ENCODE data around the gene IL10RA.
"Not testable (repeated sequence)": the region's sequence is repeated elsewhere in the genome, so short reads cannot be mapped to it uniquely, and the experiment has no call there.

IL10RA gene

GRCh38 chr11:117962826-117963225 is 23.4 kb upstream of the IL10RA start:
- DNase-seq (ENCODE audit: low read depth): no peak

GRCh38 chr11:117966908-117967307 is 19.3 kb upstream of the IL10RA start:
- no peak for DNase-seq (ENCODE audit: low read depth)

GRCh38 chr11:117969160-117969991 is 16.8 kb upstream of the IL10RA start:
- DNase-seq (ENCODE audit: low read depth): no peak

DNA sequence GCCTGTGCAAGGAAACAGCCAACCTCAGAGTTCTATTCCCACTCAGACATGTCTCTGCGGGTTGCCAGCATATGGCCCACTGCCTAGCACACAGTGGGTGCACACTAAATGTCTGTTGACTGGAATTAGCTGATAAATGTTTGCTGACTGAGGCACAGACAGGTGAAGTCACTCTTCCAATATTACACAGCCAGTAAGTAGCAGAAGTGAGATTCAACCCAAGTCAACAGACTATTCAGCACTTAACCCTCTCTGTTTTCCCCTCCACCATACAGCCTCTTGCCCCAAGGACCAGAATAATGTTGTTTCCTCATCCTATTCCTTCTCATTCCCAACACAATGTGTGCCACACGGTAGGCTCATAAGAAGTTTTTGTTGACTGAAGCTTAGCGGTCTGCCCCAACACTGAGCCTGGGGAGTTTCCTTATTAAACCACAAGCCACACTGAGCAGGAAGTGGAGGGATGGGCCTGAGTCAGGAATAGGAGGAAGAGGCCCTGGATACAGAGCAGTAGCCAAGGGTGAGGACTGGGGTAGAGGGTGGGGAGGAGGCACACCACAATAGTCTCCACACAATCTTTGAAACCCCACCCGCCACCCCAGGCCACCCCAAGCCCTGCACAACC is 15.7 kb upstream of the IL10RA start:
- DNase-seq (ENCODE audit: low read depth): no peak

DNA sequence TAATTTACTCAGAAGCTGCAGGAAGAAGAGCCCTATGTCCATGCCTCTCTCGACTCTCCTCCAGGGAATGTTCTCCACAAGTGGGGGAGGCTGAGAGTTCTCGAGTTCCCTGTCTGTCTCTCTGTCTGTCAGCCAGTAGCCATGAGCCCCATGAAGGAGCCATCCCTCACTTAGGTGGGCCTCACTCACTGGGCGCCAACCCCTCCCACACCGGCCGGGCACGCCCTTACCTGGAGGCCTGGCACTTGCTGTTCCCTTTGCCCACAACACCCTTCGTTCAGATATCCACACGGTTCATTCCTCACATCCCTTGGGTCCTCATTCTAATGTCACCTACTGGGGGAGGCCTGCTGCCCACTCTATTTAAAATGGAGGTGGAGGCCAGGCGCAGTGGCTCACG is 14.2 kb upstream of the IL10RA start:
- DNase-seq (ENCODE audit: low read depth): no peak

GRCh38 chr11:117972629-117973502 is 13.3 kb upstream of the IL10RA start:
- DNase-seq (ENCODE audit: low read depth): no peak

GRCh38 chr11:117973503-117973860 is 12.7 kb upstream of the IL10RA start:
- no peak for DNase-seq (ENCODE audit: low read depth)

- DNase-seq (ENCODE audit: low read depth): no peak
Observed at GRCh38 chr11:117976445-117976844, 9.7 kb upstream of the IL10RA start.

DNA sequence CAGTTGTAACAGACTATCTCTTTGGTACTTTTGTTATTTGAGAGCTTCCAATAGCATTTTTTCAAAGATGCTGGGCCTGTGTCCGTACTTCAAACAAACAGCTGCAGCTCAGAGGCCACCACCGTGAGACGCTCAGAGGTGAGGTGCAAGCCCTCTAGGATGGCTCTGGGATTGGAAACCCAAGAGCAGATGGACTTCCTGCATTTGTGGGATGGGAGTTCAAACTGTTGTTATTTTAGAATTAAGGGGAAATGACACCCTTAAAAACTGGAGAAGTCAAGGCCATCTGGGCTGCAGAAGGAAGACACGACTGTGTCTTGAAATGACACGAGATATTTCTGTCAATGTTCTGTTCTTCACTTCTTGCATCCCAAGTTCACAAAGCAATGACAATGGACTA is 9.2 kb upstream of the IL10RA start:
- DNase-seq (ENCODE audit: low read depth): no peak

DNA sequence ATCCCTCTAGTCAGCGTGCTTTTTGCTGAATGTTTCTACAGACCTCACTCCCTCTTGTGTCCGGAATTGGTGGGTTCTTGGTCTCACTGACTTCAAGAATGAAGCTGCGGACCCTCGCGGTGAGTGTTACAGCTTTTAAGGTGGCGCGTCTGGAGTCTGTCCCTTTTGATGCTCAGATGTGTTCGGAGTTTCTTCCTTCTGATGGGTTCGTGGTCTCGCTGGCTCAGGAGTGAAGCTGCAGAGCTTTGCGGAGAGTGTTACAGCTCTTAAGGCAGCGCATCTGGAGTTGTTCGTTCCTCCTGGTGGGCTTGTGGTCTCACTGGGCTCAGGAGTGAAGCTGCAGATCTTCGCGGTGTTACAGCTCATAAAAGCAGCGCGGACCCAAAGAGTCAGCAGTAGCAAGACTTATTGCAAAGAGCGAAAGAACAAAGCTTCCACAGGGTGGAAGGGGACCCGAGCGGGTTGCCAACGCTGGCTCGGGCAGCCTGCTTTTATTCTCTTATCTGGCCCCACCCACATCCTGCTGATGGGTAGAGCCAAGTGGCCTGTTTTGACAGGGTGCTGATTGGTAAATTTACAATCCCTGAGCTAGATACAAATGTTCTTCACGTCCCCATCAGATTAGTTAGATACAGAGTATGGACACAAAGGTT is 8.5 kb upstream of the IL10RA start:
- not testable (repeated sequence) for DNase-seq (ENCODE audit: low read depth)

DNA sequence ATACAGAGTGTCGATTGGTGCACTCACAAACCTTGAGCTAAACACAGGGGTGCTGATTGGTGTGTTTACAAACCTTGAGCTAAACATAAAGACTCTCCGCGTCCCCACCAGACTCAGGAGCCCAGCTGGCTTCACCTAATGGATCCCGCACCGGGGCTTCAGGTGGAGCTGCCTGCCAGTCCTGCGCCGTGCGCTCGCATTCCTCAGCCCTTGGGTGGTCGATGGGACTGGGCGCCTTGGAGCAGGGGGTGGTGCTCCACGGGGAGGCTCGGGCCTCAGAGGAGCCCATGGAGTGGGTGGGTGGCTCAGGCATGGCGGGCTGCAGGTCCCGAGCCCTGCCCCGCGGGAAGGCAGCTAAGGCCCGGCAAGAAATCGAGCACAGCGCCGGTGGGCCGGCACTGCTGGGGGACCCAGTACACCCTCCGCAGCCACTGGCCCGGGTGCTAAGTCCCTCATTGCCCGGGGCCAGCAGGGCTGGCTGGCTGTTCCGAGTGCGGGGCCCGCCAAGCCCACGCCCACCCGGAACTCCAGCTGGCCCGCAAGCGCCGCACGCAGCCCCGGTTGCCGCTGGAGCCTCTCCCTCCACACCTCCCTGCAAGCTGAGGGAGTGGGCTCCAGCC is 7.8 kb upstream of the IL10RA start:
- not testable (repeated sequence) for DNase-seq (ENCODE audit: low read depth)

DNA sequence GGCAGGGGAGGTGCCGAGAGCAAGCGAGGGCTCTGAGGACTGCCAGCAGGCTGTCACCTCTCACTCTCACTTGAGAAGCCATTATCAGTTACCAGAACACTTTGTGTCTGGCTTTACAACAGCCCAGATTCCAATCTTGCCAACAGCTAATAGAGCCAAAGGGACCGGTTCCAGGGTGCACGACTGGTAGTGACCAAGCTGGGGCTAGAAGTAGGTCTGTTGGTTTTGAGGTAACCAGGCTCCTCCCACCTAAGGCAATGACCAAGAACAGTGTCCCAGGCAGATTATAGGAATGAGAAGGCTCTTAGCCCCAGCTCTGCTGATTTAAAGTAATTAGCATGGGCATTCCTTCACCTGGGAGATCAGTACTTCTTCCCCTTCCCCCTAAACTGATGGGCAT is 7.2 kb upstream of the IL10RA start:
- no peak for DNase-seq (ENCODE audit: low read depth)

GRCh38 chr11:117979481-117980211 is 6.5 kb upstream of the IL10RA start:
- no peak for DNase-seq (ENCODE audit: low read depth)

DNA sequence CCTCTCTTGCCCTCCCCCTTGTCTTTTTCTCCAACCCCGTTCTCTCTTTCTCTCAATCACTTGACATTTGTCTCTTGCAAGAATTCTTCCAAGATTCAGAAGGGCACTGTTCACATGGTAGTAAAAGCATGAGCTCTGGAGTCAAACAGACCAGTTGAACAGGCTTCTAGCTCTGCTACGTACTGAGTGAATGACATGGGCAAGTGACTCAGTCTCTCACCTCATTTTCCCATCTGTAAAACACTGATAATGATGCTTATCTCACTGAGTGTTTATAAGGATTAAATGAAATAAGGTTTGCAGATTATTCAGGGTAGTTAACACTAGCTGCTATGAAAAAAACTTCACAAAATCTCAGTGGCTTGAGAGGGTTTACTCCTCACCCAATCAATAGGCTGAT is 5.9 kb upstream of the IL10RA start:
- no peak for DNase-seq (ENCODE audit: low read depth)

DNA sequence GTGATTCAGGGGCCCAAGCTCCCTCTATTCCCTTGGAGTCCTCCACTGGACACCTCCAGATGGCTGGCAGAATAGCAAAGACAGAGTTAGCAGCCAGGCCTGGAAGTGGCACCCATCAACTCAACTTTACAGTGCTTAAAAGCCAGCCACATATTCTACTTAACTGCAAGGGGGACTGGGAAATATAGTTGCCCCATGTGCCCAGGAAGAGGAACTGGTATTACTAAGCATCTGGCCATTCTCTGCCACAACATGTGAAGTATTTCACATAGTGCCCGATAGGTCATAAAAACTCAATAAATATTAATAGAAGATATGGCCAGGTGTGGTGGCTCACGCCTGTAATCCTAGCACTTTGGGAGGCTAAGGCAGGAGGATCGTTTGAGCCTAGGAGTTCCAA is 5.5 kb upstream of the IL10RA start:
- DNase-seq (ENCODE audit: low read depth): no peak

DNA sequence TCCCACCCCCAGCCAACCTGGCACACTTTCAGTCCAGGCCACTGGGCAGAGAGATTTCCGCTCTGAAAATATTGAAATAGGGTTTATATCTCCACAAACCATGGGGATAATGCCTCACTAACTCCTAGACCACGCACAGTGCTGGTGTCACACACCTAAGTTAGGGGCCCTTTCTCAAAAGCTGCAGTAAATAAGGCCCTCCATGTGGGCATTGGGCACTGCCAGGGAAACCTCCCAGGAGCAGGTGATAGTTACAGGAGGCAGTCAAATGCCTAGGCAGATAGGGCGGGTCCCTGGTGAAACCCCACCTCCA is 3.1 kb upstream of the IL10RA start:
- no peak for DNase-seq (ENCODE audit: low read depth)

DNA sequence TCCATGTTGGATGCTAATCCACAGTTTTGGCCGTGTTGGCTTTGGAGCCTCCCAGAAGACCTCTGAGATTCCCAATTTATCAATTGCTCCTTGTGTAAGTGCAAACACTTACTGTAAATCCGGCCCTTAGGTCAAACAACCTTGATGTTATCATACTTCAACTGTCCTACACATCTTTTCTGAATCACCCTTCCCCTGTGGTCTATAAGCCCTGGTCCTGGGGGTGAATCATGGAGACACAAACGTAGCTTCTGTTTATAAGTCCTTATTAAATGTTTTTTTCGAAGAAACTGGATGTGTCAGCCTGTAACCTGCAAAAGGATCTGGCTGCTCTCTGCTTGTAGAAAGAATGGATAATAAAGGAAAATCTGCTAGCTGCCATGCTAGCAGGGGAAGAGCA is 1.7 kb upstream of the IL10RA start:
- DNase-seq (ENCODE audit: low read depth): no peak

- DNase-seq (ENCODE audit: low read depth): peak; percentile 56
Observed at GRCh38 chr11:117986981-117987574, 884 bp downstream of the IL10RA start.

- DNase-seq (ENCODE audit: low read depth): no peak
Observed at GRCh38 chr11:117989351-117990102, 3.3 kb downstream of the IL10RA start.

DNA sequence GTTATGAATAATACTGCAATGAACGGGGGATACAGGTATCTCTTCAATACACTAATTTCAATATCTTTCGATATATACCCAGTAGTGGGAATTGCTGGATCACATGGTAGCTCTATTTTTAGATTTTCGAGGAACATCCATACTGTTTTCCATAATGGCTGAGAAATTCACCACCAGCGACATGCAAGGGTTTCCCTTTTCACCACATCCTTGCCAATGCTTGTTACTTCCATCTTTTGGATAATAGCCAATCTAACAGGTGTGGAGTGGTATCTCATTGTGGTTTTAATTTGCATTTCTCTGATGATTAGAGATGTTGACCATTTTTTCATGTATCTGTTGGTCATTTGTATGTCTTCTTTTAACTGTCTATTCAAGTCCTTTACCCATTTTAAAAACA is 5.9 kb downstream of the IL10RA start:
- DNase-seq (ENCODE audit: low read depth): no peak

Measured in T-helper 22 cell (primary cell).